HepG2 (cell line): ENCODE results near the gene INO80B. TPM values are rescaled to one million over a fixed set of nuclear protein-coding genes. Genes with fewer than 3 reads are reported as not detected.

Source experiments
- ATAC-seq: fragments of 200-7000 bp; cut with Tn5 transposase; 3 replicates; pipeline ENCODE4 v1.9.1; 2020; ENCODE audit warnings: mild to moderate bottlenecking, moderate library complexity
- Bru-seq: library from RNA; stranded (reverse); fragments of 400-500 nt; gene quantifications from one replicate; lab custom pipeline; 2021; lab: Mats Ljungman, UMichigan
- BruChase-seq, 2 experiments: library from RNA; stranded (reverse); fragments of 400-500 nt; gene quantifications; one replicate each; lab custom pipeline; 2021; lab: Mats Ljungman, UMichigan
- BruUV-seq: library from RNA; stranded (reverse); fragments of 400-500 nt; replicated peaks from 2 replicates; lab custom pipeline; 2021; lab: Mats Ljungman, UMichigan
- CTCF ChIA-PET: fragments of 300-600 bp; formaldehyde crosslinking; extraction: SDS; loops from one replicate; lab custom pipeline; 2021; ENCODE audit warnings: low total read pairs, inconsistent platforms, low intra/inter-chr PET ratio; lab: Yijun Ruan, JAX
- POLR2A ChIA-PET: fragments of 350-600 bp; sonication (Branson Sonifier 250); formaldehyde crosslinking; loops from one replicate; lab custom pipeline; 2020; ENCODE audit warnings: antibody characterized with exemption, inconsistent platforms; lab: Yijun Ruan, JAX
- DNase-seq: peaks from one replicate; pipeline ENCODE4 v3.0.0-alpha.2; 2015; ENCODE audit warnings: low spot score
- FAIRE-seq: peaks from 3 replicates; lab custom pipeline; 2011; peaks lifted over from hg19 to GRCh38; lab: Jason Lieb, UNC
- H2AFZ ChIP-seq: one replicate; pipeline ENCODE4 v1.6.1; 2011; ENCODE audit warnings: low read length, inconsistent platforms
- H3K27ac ChIP-seq: fragments of 300-600 bp; 3 replicates; pipeline ENCODE4 v1.8.0; 2011; ENCODE audit warnings: mixed run types, mild to moderate bottlenecking, mixed read lengths, low read length, inconsistent platforms; ENCODE audit not compliant: insufficient read depth; ENCODE audit errors: extremely low read length
- H3K27me3 ChIP-seq, 2 experiments: fragments of 200-600 bp in 1 of 2; 2 replicates in 1 of 2; 3 replicates in 1 of 2; pipeline versions ENCODE4 v1.6.0 to v1.8.0; 2011; ENCODE audit warnings: low read length in 2 of 2, mild to moderate bottlenecking in 2 of 2, moderate library complexity in 2 of 2, inconsistent platforms in 1 of 2; ENCODE audit not compliant: insufficient read depth in 2 of 2, control insufficient read depth in 1 of 2
- H3K36me3 ChIP-seq, 2 experiments: fragments of 200-600 bp in 1 of 2; replicated peaks in 1 of 2; 2 replicates in 1 of 2; 3 replicates in 1 of 2; pipeline versions ENCODE4 v1.5.1 to v1.8.0; 2011; ENCODE audit warnings: low read length in 2 of 2, inconsistent platforms in 1 of 2; ENCODE audit not compliant: insufficient read depth in 2 of 2, control insufficient read depth in 1 of 2
- H3K4me1 ChIP-seq: 2 replicates; pipeline ENCODE4 v1.5.1; 2012; ENCODE audit warnings: low read length, inconsistent platforms; ENCODE audit not compliant: insufficient read depth
- H3K4me2 ChIP-seq: 2 replicates; pipeline ENCODE4 v1.6.0; 2011; ENCODE audit warnings: low read depth, low read length, inconsistent platforms
- H3K4me3 ChIP-seq, 3 experiments: fragments of 200-600 bp in 1 of 3; sonication (generic), shearing (Covaris generic) in 1 of 3; replicated peaks in 1 of 3; 2 replicates each; pipeline ENCODE4 v1.5.1; 2011 to 2016; ENCODE audit warnings: low read length in 3 of 3, inconsistent platforms in 2 of 3, low read depth in 2 of 3, mild to moderate bottlenecking in 2 of 3, control low read depth in 1 of 3, mixed read lengths in 1 of 3; ENCODE audit not compliant: insufficient read depth in 1 of 3
- H3K79me2 ChIP-seq: one replicate; pipeline ENCODE4 v1.6.1; 2011; ENCODE audit warnings: low read length, inconsistent platforms; ENCODE audit not compliant: insufficient read depth
- H3K9ac ChIP-seq: 2 replicates; pipeline ENCODE4 v1.6.0; 2011; ENCODE audit warnings: mild to moderate bottlenecking, low read depth, low read length, inconsistent platforms; ENCODE audit not compliant: insufficient read depth
- H3K9me3 ChIP-seq: 2 replicates; pipeline ENCODE4 v1.5.1; 2012; ENCODE audit warnings: mild to moderate bottlenecking, low read length
- H4K20me1 ChIP-seq: 2 replicates; pipeline ENCODE4 v1.6.0; 2011; ENCODE audit warnings: inconsistent platforms, mild to moderate bottlenecking, low read length, moderate library complexity; ENCODE audit not compliant: insufficient read depth
- ASH2L ChIP-seq: fragments of 300-600, 200-600 bp; sonication (generic); IDR thresholded peaks from 2 replicates; pipeline ENCODE4 v1.7.0; 2017; ENCODE audit warnings: low read depth, mild to moderate bottlenecking, moderate library complexity, mixed read lengths, low read length; ENCODE audit not compliant: insufficient read length
- SSRP1 ChIP-seq: IDR thresholded peaks from 2 replicates; pipeline ENCODE4 v1.6.1; 2016; ENCODE audit warnings: control low read depth
- ZFP41 ChIP-seq: sonication (generic); formaldehyde crosslinking; IDR thresholded peaks from 2 replicates; pipeline ENCODE4 v1.4.0; 2020; ENCODE audit warnings: mild to moderate bottlenecking, missing genetic modification reagents, borderline replicate concordance
- WGBS: methylation state at CpG from one replicate; pipeline ENCODE4 v1.1.6; 2017; ENCODE audit warnings: low lambda C conversion rate; 5-methylcytosine and 5-hydroxymethylcytosine counted together
- in situ Hi-C: cut with HindIII; loops from 2 replicates; pipeline ENCODE4 v1.10.0; 2017; ENCODE audit warnings: low pct_unique_long_range_greater_than_20kb; ENCODE audit not compliant: extremely low pct_ligation_motif_present
- intact Hi-C: fragments of 100-400 bp; cut with micrococcal nuclease; formaldehyde crosslinking; loops from one replicate; pipeline ENCODE4 v1.10.0; 2022; ENCODE audit not compliant: unreplicated experiment
- long read RNA-seq, 2 experiments: library from RNA in 1 of 2; library from polyadenylated mRNA in 1 of 2; stranded (forward) in 1 of 2; unstranded in 1 of 2; transcript quantifications; one replicate each; pipeline ENCODE4 v2.0.0, GENCODE V29; 2019 to 2022
- polyA minus RNA-seq, 3 experiments: library from RNA; depleted of rRNA, polyadenylated mRNA; stranded (reverse); fragments of >200 nt; gene quantifications; 2 replicates each; pipeline ENCODE4 v1.2.3, GENCODE V29; 2011; ENCODE audit warnings: low replicate concordance in 1 of 3
- polyA plus RNA-seq, 8 experiments: library from polyadenylated mRNA; depleted of rRNA in 3 of 8; stranded (reverse) in 7 of 8; unstranded in 1 of 8; fragments of >200 nt; fragmentation: Illumina TruSeq in 4 of 8; extraction: Trizol in 4 of 8; gene quantifications; 2 replicates each; pipeline versions ENCODE4 v1.2.1 to v1.2.3, GENCODE V29; 2011 to 2016; ENCODE audit warnings: low read depth in 4 of 8, missing spikeins in 1 of 8, mixed read lengths in 1 of 8; ENCODE audit not compliant: insufficient read depth in 1 of 8
- total RNA-seq, 5 experiments: library from RNA; depleted of rRNA; stranded (reverse); fragments of >200 nt; fragmentation: Illumina TruSeq; extraction: Trizol; gene quantifications; 2 replicates each; pipeline ENCODE4 v1.2.3, GENCODE V29; 2016; ENCODE audit warnings: low read depth in 1 of 5
- TF ChIP-seq, protein P1 (sequence below): IDR thresholded peaks from 2 replicates; pipeline ENCODE4 v1.4.0; 2020; ENCODE audit warnings: mild to moderate bottlenecking, missing genetic modification reagents

Gene INO80B
- total RNA-seq (2016; rRNA removed; fragmentation: Illumina TruSeq; extraction: Trizol) = 10.0 and 14.5 TPM in 2 replicates
- 5.0 and 7.0 TPM in 2 replicates for total RNA-seq (2016; cell fraction: cytosol; rRNA removed; fragmentation: Illumina TruSeq; extraction: Trizol; ENCODE audit: low read depth)
- 8.7 and 16.5 TPM in 2 replicates for total RNA-seq (2016; cell fraction: insoluble cytoplasmic fraction; rRNA removed; fragmentation: Illumina TruSeq; extraction: Trizol)
- 9.3 and 10.1 TPM in 2 replicates for total RNA-seq (2016; cell fraction: membrane; rRNA removed; fragmentation: Illumina TruSeq; extraction: Trizol)
- 12.6 and 17.1 TPM in 2 replicates for total RNA-seq (2016; cell fraction: nucleus; rRNA removed; fragmentation: Illumina TruSeq; extraction: Trizol)
- polyA plus RNA-seq (2011; rRNA removed) = 6.2 and 7.9 TPM in 2 replicates
- 4.5 and 4.9 TPM in 2 replicates for polyA plus RNA-seq (2011; cell fraction: cytosol; rRNA removed)
- 63.6 and 70.4 TPM in 2 replicates for polyA plus RNA-seq (2011; cell fraction: nucleus; rRNA removed)
- polyA plus RNA-seq (2012) = 13.1 and 14.4 TPM in 2 replicates
- 4.5 and 5.4 TPM in 2 replicates for polyA plus RNA-seq (2016; cell fraction: cytosol; fragmentation: Illumina TruSeq; extraction: Trizol; ENCODE audit: low read depth)
- polyA plus RNA-seq (2016; cell fraction: insoluble cytoplasmic fraction; fragmentation: Illumina TruSeq; extraction: Trizol; ENCODE audit: low read depth) = 15.4 and 15.7 TPM in 2 replicates
- polyA plus RNA-seq (2016; cell fraction: membrane; fragmentation: Illumina TruSeq; extraction: Trizol; ENCODE audit: low read depth) = 10.1 and 13.1 TPM in 2 replicates
- polyA plus RNA-seq (2016; cell fraction: nucleus; fragmentation: Illumina TruSeq; extraction: Trizol; ENCODE audit: insufficient read depth, low read depth) = 30.3 and 40.1 TPM in 2 replicates
- polyA minus RNA-seq (2011; rRNA and poly(A)+ RNA removed; ENCODE audit: low replicate concordance) = 2.5 and 7.3 TPM in 2 replicates
- polyA minus RNA-seq (2011; cell fraction: cytosol; rRNA and poly(A)+ RNA removed) = 1.3 TPM in 1 of 2 replicates, not detected in the other
- 14.5 and 22.5 TPM in 2 replicates for polyA minus RNA-seq (2011; cell fraction: nucleus; rRNA and poly(A)+ RNA removed)
- percentile 56 among the genes with signal in this experiment for Bru-seq, nascent RNA
- percentile 59 among the genes with signal in this experiment for BruChase-seq, experiment 1, labeled RNA remaining after a 6-hour chase
- percentile 49 among the genes with signal in this experiment for BruChase-seq, experiment 2, labeled RNA remaining after a 2-hour chase
- long read RNA-seq, experiment 1 = 0 reads
- long read RNA-seq, experiment 2, transcript INO80B-201 (5 exons, 1,261 nt) = major isoform, 13 of 22 reads
- long read RNA-seq, experiment 2, partial matches to known transcripts = 5 of 22 reads
- long read RNA-seq, experiment 2, other reads (novel, unspliced or antisense) = 1 of 22 reads

DNA sequence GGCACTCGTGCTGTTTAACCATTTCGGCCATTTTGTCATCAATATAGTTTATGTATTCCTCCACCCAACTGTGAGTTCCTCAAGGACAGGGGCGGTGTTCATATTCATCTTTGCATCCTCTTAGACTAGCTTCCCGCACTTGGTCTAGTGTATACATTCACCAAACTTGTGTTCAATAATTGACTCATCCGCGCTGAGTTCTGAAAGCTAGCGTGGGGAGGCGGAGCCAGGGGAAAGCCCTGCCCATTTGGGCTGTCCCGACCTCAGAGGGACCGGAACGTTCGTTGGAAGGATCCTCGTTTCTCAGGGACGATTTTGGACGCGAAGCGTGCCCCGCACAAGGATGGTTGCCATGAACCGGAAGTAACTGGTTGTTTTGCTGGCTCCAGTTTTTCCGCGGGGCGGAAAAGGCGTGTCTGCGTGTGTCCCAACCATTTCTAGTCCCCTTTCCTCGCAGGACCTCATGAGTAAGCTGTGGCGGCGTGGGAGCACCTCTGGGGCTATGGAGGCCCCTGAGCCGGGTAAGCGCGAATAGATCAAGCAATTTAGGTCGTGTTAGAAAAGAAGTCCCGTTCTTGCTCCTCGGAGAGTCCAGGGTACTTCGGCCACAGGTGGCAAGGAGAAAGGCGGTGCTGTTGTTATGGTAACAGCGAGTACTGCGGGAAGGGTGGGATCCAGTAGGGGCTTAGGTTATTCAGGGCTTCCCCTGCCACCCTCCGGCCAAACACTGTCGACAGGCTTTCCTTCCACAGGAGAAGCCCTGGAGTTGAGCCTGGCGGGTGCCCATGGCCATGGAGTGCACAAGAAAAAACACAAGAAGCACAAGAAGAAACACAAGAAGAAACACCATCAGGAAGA is at the start of gene INO80B:
Gene INO80B, plus strand, starts transcription at position 434 of the 858 bp plus-strand sequence. Its CDS starts 30 bp downstream, at position 464.
- H3K9me3 ChIP-seq = no peaks in the 10 kb centered on the region
- H3K27ac ChIP-seq = peak within 1 kb of the TSS; percentile 17
- H3K27me3 ChIP-seq = no peaks in the 10 kb centered on the region; a peak in 1 of 5 replicates
- no peaks in the 10 kb centered on the region for H4K20me1 ChIP-seq
- H3K79me2 ChIP-seq = peaks cover 22% of the 10 kb centered on the region
- in situ Hi-C loops (no loop called here), intact Hi-C loops (loop anchor here (1.0 kb wide), 2 partner anchors 15 to 28 kb away; partner anchors contain the start of gene TTC31)
- DNase-seq (peak; percentile 97), ATAC-seq (peak; percentile 22), FAIRE-seq (peak; percentile 94)
- peak within 1 kb of the TSS; percentile 65 to 89 (median 84) for H3K4me3 ChIP-seq
- H3K9ac ChIP-seq = peak within 1 kb of the TSS; percentile 71
- peak within 1 kb of the TSS; percentile 32 for H2AFZ ChIP-seq
- 4% methylated on average over 39 of the region's 40 CpGs for WGBS
- H3K4me1 ChIP-seq = peaks cover 50% of the 10 kb centered on the region
- ChIA-PET CTCF (interaction anchor here (0.9 kb wide), 1 partner anchor 28 kb away, joined by 3 read pairs; the partner anchor contains the start of genes CCDC142 and TTC31), POLR2A (interaction anchor here (0.8 to 12.4 kb wide), 16 partner anchors 12 to 74 kb away, joined by 3 to 342 read pairs (median 6); partner anchors contain the start of genes AUP1, CCDC142, DQX1 and HTRA2)
- peak within 1 kb of the TSS; percentile 98 for H3K4me2 ChIP-seq
- TSS peak; percentile 38 for BruUV-seq
- no peaks in the 10 kb centered on the region for H3K36me3 ChIP-seq
- TF ChIP-seq ZFP41 (CRISPR knock-in tag) (no peak; the same call in none of the 2 replicates), ASH2L (peak; percentile 98), SSRP1 (CRISPR knock-in tag) (peak; percentile 94; the same call in 1 of the 2 replicates)
- TF ChIP-seq, protein P1, sequence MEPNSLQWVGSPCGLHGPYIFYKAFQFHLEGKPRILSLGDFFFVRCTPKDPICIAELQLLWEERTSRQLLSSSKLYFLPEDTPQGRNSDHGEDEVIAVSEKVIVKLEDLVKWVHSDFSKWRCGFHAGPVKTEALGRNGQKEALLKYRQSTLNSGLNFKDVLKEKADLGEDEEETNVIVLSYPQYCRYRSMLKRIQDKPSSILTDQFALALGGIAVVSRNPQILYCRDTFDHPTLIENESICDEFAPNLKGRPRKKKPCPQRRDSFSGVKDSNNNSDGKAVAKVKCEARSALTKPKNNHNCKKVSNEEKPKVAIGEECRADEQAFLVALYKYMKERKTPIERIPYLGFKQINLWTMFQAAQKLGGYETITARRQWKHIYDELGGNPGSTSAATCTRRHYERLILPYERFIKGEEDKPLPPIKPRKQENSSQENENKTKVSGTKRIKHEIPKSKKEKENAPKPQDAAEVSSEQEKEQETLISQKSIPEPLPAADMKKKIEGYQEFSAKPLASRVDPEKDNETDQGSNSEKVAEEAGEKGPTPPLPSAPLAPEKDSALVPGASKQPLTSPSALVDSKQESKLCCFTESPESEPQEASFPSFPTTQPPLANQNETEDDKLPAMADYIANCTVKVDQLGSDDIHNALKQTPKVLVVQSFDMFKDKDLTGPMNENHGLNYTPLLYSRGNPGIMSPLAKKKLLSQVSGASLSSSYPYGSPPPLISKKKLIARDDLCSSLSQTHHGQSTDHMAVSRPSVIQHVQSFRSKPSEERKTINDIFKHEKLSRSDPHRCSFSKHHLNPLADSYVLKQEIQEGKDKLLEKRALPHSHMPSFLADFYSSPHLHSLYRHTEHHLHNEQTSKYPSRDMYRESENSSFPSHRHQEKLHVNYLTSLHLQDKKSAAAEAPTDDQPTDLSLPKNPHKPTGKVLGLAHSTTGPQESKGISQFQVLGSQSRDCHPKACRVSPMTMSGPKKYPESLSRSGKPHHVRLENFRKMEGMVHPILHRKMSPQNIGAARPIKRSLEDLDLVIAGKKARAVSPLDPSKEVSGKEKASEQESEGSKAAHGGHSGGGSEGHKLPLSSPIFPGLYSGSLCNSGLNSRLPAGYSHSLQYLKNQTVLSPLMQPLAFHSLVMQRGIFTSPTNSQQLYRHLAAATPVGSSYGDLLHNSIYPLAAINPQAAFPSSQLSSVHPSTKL = peak; percentile 81
